GM06990 (cell line): Measurements from ENCODE around the gene CFAP74.

Source experiments
- DNase-seq: peaks from one replicate; pipeline ENCODE4 v3.0.0-alpha.2; 2011; ENCODE audit not compliant: insufficient read length; ENCODE audit errors: extremely low read depth
- H3K27me3 ChIP-seq: replicated peaks from 2 replicates; pipeline ENCODE4 v1.6.0; 2011; ENCODE audit warnings: low read length; ENCODE audit not compliant: control insufficient read depth, insufficient read depth
- H3K36me3 ChIP-seq: 2 replicates; pipeline ENCODE4 v1.5.1; 2011; ENCODE audit warnings: low read length; ENCODE audit not compliant: control insufficient read depth, insufficient read depth
- H3K4me3 ChIP-seq: replicated peaks from 2 replicates; pipeline ENCODE4 v1.5.1; 2011; ENCODE audit warnings: low read depth, mild to moderate bottlenecking, control low read depth, low read length
- CTCF ChIP-seq: IDR thresholded peaks from 2 replicates; pipeline ENCODE4 v1.5.1; 2011; ENCODE audit warnings: low read length, control low read depth, mild to moderate bottlenecking, inconsistent platforms; ENCODE audit not compliant: insufficient read depth, poor library complexity, severe bottlenecking

CFAP74 gene

GRCh38 chr1:1916851-1917251 lies 86.7 kb downstream of the CFAP74 start:
- TF ChIP-seq CTCF = no peak
- no peak overlapping the region for H3K4me3 ChIP-seq
- H3K27me3 ChIP-seq = no peaks in the 10 kb centered on the region; the same call in 1 of the 2 replicates
- no peak for DNase-seq
- no peaks in the 10 kb centered on the region for H3K36me3 ChIP-seq

GRCh38 chr1:1915911-1916840 lies 87.4 kb downstream of the CFAP74 start:
- Histone ChIP-seq H3K36me3 (no peaks in the 10 kb centered on the region), H3K4me3 (no peak overlapping the region), H3K27me3 (no peaks in the 10 kb centered on the region; the same call in 1 of the 2 replicates)
- DNase-seq = no peak
- TF ChIP-seq CTCF = no peak

GRCh38 chr1:1914971-1915692 lies 88.5 kb downstream of the CFAP74 start, which contains the start of gene CALML6:
TSS of gene CALML6 (plus strand) at chr1:1915260. CDS start at chr1:1915281, 21 bp downstream.
- H3K27me3 ChIP-seq = no peaks in the 10 kb centered on the region; the same call in 1 of the 2 replicates
- TF ChIP-seq CTCF = no peak
- no peak for DNase-seq
- no peaks in the 10 kb centered on the region for H3K36me3 ChIP-seq
- no peak within 1 kb of the TSS for H3K4me3 ChIP-seq

GRCh38 chr1:1914101-1914970 lies 89.2 kb downstream of the CFAP74 start:
- no peak for TF ChIP-seq CTCF
- DNase-seq = no peak

GRCh38 chr1:1911350-1912041 lies 92.1 kb downstream of the CFAP74 start:
- no peak for DNase-seq
- H3K4me3 ChIP-seq = no peak overlapping the region
- no peaks in the 10 kb centered on the region; the same call in 1 of the 2 replicates for H3K27me3 ChIP-seq
- no peaks in the 10 kb centered on the region for H3K36me3 ChIP-seq
- TF ChIP-seq CTCF = no peak

More at GRCh38 chr1:1914101-1914970, 89.2 kb downstream of the CFAP74 start:
- H3K4me3 ChIP-seq = no peak overlapping the region
- H3K27me3 ChIP-seq = no peaks in the 10 kb centered on the region; the same call in 1 of the 2 replicates
- no peaks in the 10 kb centered on the region for H3K36me3 ChIP-seq
